Subcutaneous adipose tissue (tissue), 4 donors: ENCODE results near the gene TGFBR3L. TPM values are rescaled to one million over a fixed set of nuclear protein-coding genes. Genes with fewer than 3 reads are reported as not detected.

ENCODE experiments used
- total RNA-seq, 4 donors: library from RNA; depleted of rRNA; stranded (reverse); fragments of >200 nt; gene quantifications; one replicate each; pipeline ENCODE4 v1.1.0, GENCODE V29; 2016
- TF ChIP-seq, protein P1 (sequence below): fragments of 450-650 bp; IDR thresholded peaks from one replicate; pipeline ENCODE4 v1.5.1; 2016; ENCODE audit warnings: low read depth, mild to moderate bottlenecking, control low read depth, antibody characterized with exemption, moderate library complexity

Gene TGFBR3L
- total RNA-seq, 4 donors from 2014 or later: not detected

DNA sequence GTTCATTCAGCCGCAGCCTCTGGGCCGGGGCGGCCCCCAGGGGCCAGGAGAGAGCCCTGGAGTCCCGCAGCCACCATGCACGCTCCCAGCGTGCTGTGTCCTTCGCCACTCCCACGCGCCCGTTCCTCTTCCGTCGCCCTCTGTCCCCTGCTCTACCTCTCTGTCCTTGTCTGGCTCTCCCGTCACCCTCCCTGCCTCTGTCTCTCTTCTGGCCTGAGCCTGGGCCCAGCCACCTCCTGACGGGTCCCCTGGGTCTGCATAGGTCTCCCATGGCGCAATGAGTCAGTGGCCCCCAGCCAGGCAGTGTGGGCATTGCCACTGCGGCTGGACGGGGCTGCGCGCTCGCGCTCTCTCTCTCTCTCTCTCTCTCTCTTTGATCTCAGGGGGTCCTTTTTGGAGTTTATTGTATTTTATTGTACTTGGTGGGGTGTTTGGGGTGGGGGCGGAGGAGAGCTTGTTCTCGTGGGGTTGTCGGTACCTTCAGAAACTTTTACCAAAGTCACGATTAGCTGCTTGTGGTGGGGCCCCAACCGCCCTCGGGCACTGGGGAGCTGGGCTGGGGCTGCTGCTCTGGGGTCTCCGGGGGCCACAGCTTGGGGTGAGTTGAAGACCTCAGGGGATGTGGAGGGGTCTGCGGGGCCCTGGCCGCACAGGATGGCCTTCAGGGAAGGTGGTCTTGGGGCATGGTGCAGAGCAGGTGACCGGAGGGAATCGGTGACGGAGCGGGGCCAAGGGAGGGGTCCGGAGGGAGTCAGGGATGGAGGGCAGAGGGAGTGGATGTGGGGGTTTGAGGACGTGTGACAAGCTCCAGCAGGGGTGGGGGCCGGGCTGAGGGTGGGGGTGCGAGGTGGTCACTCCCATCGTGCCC, 1.7 kb upstream of the TGFBR3L start:
- TF ChIP-seq, protein P1, sequence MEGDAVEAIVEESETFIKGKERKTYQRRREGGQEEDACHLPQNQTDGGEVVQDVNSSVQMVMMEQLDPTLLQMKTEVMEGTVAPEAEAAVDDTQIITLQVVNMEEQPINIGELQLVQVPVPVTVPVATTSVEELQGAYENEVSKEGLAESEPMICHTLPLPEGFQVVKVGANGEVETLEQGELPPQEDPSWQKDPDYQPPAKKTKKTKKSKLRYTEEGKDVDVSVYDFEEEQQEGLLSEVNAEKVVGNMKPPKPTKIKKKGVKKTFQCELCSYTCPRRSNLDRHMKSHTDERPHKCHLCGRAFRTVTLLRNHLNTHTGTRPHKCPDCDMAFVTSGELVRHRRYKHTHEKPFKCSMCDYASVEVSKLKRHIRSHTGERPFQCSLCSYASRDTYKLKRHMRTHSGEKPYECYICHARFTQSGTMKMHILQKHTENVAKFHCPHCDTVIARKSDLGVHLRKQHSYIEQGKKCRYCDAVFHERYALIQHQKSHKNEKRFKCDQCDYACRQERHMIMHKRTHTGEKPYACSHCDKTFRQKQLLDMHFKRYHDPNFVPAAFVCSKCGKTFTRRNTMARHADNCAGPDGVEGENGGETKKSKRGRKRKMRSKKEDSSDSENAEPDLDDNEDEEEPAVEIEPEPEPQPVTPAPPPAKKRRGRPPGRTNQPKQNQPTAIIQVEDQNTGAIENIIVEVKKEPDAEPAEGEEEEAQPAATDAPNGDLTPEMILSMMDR: no peak

DNA sequence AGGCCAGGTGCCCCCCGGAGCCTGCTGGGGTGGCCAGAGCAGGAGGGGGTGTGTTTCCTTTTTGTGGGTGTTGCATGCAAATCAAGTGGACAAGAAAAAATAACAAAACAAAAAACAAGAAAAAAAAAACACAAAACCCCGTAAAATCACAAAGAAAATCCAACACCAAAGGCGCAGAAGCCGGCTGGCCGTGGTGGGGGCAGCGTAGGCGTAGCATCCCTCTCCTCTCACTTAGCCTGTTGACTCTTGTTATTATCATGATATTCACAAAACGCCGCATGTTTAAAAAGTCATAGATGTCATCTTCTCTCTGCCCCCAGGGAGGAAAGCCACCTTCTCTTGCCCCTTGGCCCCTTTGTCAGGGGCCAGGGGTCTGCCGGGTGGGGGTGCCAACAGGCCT, 978 bp upstream of the TGFBR3L start:
- TF ChIP-seq, protein P1: no peak

DNA sequence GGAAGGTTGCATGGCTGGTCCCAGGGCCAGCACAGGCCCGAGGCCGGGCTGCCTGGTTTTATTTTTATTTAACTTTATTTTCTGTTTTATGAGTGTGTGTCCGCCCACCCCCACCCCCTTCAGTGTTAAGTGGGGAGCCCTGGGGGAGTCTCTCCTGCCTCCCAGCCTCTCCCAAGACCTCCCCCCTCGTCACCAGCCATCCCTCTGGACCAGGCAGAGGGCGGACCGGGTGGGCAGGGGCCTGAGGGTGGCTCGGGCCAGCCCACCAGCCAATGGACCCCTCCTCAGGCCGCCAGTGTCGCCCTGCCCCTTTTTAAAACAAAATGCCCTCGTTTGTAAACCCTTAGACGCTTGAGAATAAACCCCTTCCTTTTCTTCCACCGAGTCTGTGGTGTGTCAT, 531 bp upstream of the TGFBR3L start:
- TF ChIP-seq, protein P1: no peak

DNA sequence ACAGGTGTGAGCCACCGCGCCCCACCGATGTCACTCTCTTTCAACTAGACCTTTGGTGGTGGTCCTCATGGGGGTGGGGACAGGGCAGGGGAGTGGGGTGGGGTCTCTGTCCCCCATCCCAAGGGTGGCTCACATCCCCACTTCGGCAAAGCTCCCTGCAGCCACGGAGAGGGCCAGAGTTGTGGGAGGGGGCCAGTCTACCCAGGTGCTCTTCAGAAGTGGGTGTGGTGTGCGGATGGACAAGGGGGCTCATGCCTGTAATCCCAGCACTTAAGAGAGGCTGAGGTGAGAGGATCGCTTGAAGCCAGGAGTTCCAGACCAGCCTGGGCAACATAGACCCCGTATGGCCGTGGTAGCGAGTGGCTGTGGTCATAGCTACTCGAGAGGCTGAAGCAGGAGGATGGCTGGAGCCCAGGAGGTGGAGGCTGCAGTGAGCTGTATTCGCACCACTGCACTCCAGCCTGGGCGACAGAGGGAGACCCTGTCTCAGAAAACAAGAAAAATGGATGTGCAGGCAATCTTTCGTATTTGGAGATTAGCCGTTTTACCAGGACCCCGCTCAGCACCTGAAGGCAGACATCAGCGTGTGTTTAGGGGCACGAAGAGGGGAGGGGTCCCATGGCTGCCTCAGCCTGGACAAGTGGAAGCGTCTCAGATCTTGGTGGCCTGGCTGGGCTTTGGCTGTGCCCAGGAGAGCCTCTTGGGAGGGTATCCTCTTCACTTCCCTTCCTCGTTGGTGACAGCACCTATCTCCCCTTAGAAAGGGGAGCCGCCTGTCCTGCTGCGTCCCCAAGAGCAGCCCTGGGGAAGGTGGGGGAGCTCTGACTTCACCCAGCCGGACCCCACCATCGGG, 846 bp downstream of the TGFBR3L start:
- TF ChIP-seq, protein P1: no peak

DNA sequence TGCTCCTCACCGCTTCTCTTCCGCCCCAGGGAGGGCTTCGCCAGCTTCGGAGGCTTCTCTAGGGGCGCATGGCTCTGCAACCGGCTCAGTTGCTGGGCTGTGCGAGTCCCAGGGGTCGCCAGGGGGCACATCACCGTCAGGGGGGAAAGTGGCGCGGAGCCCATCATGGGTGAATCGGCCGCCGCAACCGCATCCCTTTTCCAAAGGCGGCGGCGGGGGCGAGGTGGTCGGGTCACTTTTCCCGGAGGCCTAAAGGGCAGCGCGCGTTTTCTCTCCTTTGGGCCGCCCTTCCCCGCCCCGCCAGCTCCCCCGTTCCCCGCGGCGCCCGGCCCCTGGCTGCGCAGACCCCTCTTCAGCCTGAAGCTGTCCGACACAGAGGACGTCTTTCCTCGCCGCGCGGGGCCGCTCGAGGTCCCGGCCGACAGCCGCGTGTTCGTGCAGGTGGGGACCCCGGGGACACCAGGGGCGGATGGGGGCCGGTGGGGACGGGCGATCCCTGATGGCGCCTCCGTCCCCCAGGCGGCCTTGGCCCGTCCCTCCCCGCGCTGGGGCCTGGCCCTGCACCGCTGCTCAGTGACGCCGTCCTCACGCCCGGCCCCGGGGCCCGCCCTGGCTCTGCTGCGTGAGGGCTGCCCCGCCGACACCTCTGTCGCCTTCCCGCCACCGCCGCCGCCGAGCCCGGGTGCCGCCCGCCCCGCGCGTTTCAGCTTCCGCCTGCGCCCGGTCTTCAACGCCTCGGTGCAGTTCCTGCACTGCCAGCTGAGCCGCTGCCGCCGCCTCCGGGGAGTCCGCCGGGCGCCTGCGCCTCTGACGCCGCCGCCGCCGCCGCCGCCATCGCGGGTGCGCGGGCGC, 1.7 kb downstream of the TGFBR3L start:
- TF ChIP-seq, protein P1: no peak

DNA sequence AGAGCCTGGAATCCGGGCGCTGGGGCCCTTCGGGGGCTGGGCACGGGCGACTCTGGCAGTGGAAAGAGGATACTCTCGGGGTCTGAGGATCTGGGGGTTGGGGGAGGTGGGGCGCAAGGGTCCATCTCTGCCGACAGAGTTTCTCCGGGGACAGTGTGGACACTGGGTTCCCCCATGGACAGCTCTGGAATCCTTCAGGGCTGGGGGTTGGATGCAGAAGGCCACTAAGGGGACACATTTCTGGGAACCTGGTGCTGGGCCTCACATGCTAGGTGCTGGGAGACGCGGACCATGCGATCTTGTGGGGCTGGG, 2.3 kb downstream of the TGFBR3L start:
- TF ChIP-seq, protein P1: no peak
